ENCODE data around the gene GALNTL6. TPM values are rescaled to one million over a fixed set of nuclear protein-coding genes. Genes with fewer than 3 reads are reported as not detected.

The GALNTL6 gene
- total RNA-seq, 1 experiment from 2014 or later: not detected

DNA sequence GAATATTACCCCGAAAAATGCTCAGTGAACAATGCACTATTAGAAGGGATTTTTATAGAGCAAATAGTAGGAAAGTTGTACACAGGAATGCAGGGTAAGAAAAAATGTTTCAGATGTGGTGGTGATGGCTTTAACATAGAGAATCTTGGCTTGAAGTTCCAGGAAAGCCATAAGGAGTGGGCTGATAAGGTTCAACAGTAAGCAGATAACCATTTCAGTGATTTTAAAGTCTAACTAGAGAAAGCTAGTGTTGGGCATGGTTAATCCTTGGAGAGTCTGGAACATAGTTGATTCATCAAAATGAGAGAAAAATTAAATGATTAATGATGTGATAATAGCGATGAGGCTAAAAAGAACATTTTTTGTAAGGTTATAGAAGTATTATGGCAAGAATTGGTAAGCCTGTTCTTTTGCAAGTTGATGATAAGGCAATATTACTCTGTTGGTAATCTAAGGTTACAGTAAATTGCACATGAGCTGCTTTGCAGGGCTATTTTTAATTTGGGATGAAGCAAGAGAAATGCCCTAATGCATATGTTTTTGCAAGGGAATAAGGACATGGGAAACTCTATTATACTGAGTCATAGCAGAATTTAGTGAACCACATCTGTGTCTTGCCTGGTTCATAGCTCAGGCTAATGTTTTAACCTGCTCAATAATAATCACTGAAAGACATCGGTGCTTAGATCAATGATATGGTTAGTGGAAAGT is 44.3 kb downstream of the GALNTL6 start:
- H3K4me1 Mint-ChIP-seq: no peaks in the 10 kb centered on the region
- no peak overlapping the region for H3K4ac ChIP-seq (ENCODE audit: low read depth, low read length)
- H3K27me3 Mint-ChIP-seq (ENCODE audit: low read depth): no peaks in the 10 kb centered on the region
- no peak overlapping the region for H3K4me2 ChIP-seq (ENCODE audit: insufficient read depth, insufficient read length, low read length)
- H3K9me3 ChIP-seq (ENCODE audit: control insufficient read depth, low read depth, low read length): no peaks in the 10 kb centered on the region
- no peak overlapping the region for H2BK12ac ChIP-seq (ENCODE audit: insufficient read length, low read depth, low read length)
- H3K27ac Mint-ChIP-seq: no peak overlapping the region
- no peak overlapping the region for H3K4me3 Mint-ChIP-seq
- no peak overlapping the region for H4K91ac ChIP-seq (ENCODE audit: insufficient read length, low read depth, low read length)
- no peaks in the 10 kb centered on the region for H3K4me1 ChIP-seq (ENCODE audit: insufficient read depth, low read length)
- no peak overlapping the region for H3K18ac ChIP-seq (ENCODE audit: insufficient read length, low read depth, low read length)
- H2BK20ac ChIP-seq (ENCODE audit: low read depth, low read length, poor library complexity, severe bottlenecking): no peak overlapping the region
- no peak overlapping the region for H2BK15ac ChIP-seq (ENCODE audit: low read depth, low read length)
- H2AFZ ChIP-seq (ENCODE audit: low read length): no peak overlapping the region
- no peak overlapping the region for H3K14ac ChIP-seq (ENCODE audit: insufficient read depth, low read length)
- no peak overlapping the region for H3K9ac ChIP-seq (ENCODE audit: extremely low read depth, insufficient read length, low read length)
- DNase-seq: no peak
- H2BK120ac ChIP-seq (ENCODE audit: low read depth, low read length, poor library complexity, severe bottlenecking): no peak overlapping the region
- no peak overlapping the region for H3T11ph ChIP-seq (ENCODE audit: low read length)
- peaks cover 0 to 4% (median 0%) of the 10 kb centered on the region in 3 experiments; a peak in 2 of 7 replicates for H3K36me3 Mint-ChIP-seq (ENCODE audit: insufficient read depth in 1 of 3, low read depth in 3 of 3)
- no peaks in the 10 kb centered on the region for H3K23me2 ChIP-seq (ENCODE audit: insufficient read length, low read depth, low read length, poor library complexity, severe bottlenecking)
- H3K79me2 ChIP-seq (ENCODE audit: insufficient read depth, low read length): no peaks in the 10 kb centered on the region
- H4K20me1 ChIP-seq (ENCODE audit: control insufficient read depth, insufficient read depth, insufficient read length): no peaks in the 10 kb centered on the region
- H3K23ac ChIP-seq (ENCODE audit: insufficient read length, low read depth, low read length): no peak overlapping the region
- TF ChIP-seq, protein P1, sequence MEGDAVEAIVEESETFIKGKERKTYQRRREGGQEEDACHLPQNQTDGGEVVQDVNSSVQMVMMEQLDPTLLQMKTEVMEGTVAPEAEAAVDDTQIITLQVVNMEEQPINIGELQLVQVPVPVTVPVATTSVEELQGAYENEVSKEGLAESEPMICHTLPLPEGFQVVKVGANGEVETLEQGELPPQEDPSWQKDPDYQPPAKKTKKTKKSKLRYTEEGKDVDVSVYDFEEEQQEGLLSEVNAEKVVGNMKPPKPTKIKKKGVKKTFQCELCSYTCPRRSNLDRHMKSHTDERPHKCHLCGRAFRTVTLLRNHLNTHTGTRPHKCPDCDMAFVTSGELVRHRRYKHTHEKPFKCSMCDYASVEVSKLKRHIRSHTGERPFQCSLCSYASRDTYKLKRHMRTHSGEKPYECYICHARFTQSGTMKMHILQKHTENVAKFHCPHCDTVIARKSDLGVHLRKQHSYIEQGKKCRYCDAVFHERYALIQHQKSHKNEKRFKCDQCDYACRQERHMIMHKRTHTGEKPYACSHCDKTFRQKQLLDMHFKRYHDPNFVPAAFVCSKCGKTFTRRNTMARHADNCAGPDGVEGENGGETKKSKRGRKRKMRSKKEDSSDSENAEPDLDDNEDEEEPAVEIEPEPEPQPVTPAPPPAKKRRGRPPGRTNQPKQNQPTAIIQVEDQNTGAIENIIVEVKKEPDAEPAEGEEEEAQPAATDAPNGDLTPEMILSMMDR (conservative IDR thresholded peaks at IDR 0.05): no peak
- WGBS (ENCODE audit: extremely low coverage, insufficient read length, low lambda C conversion rate): 100% methylated on average over 1 of the region's 3 CpGs
- H3K9me3 Mint-ChIP-seq: peaks cover 0 to 10% of the 10 kb centered on the region in 2 experiments; a peak in 3 of 5 replicates
- no peak overlapping the region for H3K27ac ChIP-seq (ENCODE audit: insufficient read length, low read depth, low read length)
- no peak overlapping the region for H4K8ac ChIP-seq (replicated peaks; ENCODE audit: insufficient read length, low read depth, low read length)
- no peak overlapping the region for H3K56ac ChIP-seq (ENCODE audit: insufficient read length, low read depth, low read length)
- H4K5ac ChIP-seq (ENCODE audit: insufficient read length, low read depth, low read length): no peak overlapping the region
- no peak overlapping the region for H2BK5ac ChIP-seq (ENCODE audit: insufficient read length, low read length)
- H3K27me3 ChIP-seq (ENCODE audit: insufficient read depth, low read length): no peaks in the 10 kb centered on the region
- no peaks in the 10 kb centered on the region for H3K79me1 ChIP-seq (ENCODE audit: insufficient read depth, low read depth, low read length, poor library complexity, severe bottlenecking)
- no peak overlapping the region for H2AK5ac ChIP-seq (ENCODE audit: insufficient read length, low read length)
